Activated effector memory CD4-positive, alpha-beta T cell treated with anti-CD3 and anti-CD28 coated beads, Interleukin-2, amount 50 U/mL, for 16 hours (primary cell): Measurements from ENCODE around the gene NUTM2F.
"Not testable (repeated sequence)": the region's sequence is repeated elsewhere in the genome, so short reads cannot be mapped to it uniquely, and the experiment has no call there.

Source experiments
- DNase-seq: peaks from one replicate; pipeline ENCODE4 v3.0.0-alpha.2; 2020

NUTM2F gene

GRCh38 chr9:94315034-94315984, 13.1 kb downstream of the NUTM2F start:
- DNase-seq: not testable (repeated sequence)

DNA sequence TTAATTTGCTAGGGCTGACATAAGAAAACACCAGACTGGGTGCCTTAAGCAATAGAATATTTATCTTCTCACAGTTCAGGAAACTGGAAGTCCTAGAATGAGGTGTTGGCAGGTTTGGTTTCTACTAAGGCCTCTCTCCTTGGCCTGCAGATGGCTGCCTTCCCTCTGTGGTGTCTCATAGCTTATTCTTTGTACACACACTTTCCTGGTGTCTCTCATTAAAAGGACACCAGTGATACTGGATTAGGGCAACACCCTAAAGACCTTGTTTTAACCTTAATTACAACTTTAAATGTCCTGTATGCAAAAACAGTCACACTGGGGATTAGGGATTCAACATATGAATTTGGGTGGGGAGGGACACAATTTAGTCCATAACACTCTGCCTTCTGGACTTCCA, 25.1 kb downstream of the NUTM2F start:
- no peak for DNase-seq

- no peak for DNase-seq
These were observed 26.0 kb downstream of the NUTM2F start for GRCh38 chr9:94302426-94302825.

DNA sequence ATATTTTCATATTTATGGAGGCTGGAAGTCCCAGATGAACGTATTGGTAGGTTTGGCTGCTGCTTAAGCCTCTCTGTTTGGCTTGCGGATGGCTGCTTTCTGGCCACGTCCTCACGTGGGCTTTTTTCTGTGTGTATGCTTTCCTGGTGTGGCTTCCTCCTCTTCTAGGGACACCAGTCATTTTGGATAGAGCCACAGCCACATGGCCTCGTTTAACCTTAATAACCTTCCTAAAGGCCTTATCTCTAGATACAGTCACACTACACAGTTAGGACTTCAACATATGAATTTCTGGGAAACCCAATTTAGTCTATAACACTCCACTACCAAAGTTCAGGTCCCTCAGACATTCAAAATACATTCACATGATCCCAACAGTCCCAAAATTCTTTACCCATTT, 26.9 kb downstream of the NUTM2F start:
- DNase-seq: no peak

DNA sequence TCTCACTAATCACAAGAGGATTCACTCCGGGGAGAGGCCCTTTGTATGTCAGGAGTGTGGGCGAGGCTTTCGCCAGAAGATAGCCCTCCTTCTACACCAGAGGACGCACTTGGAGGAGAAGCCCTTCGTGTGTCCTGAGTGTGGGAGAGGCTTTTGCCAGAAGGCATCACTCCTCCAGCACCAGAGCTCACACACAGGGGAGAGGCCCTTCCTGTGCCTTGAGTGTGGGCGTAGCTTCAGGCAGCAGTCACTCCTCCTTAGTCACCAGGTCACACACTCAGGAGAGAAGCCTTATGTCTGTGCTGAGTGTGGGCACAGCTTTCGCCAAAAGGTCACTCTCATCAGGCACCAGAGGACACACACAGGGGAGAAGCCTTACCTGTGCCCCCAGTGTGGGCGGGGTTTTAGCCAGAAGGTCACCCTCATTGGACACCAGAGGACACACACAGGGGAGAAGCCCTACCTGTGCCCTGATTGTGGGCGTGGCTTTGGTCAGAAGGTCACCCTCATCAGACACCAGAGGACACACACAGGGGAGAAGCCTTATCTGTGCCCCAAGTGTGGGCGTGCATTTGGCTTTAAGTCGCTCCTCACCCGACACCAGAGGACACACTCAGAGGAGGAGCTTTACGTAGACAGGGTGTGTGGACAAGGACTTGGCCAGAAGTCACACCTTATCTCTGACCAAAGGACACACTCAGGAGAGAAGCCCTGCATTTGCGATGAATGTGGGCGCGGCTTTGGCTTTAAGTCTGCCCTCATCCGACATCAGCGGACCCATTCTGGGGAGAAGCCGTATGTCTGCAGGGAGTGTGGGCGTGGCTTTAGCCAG, 27.8 kb downstream of the NUTM2F start:
- no peak for DNase-seq

GRCh38 chr9:94298949-94299599, 29.4 kb downstream of the NUTM2F start:
- DNase-seq: no peak

- DNase-seq: no peak
These were observed 38.8 kb downstream of the NUTM2F start for GRCh38 chr9:94289691-94290090.

- no peak for DNase-seq
These were observed 40.4 kb downstream of the NUTM2F start for GRCh38 chr9:94287877-94288513.

GRCh38 chr9:94286116-94286515, 42.3 kb downstream of the NUTM2F start:
- no peak for DNase-seq

DNA sequence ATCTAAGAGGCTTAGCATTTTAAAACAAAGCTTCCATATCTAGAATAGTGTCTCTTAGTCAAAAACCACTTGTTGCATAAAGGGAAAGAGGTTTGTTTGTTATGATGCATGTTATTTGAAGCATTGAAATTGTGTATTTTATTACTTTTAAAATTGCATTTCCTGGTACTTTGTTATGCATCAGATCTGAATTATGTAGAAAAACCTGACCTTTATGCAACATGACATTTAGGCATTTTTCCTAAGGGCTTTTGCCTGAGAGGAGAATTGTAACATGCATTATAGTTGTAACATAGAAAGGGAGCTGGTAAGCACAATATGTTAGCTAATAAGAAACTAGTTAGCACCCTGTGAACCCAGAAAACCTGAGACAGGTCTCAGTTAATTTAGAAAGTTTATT, 47.3 kb downstream of the NUTM2F start:
- DNase-seq: no peak

DNA sequence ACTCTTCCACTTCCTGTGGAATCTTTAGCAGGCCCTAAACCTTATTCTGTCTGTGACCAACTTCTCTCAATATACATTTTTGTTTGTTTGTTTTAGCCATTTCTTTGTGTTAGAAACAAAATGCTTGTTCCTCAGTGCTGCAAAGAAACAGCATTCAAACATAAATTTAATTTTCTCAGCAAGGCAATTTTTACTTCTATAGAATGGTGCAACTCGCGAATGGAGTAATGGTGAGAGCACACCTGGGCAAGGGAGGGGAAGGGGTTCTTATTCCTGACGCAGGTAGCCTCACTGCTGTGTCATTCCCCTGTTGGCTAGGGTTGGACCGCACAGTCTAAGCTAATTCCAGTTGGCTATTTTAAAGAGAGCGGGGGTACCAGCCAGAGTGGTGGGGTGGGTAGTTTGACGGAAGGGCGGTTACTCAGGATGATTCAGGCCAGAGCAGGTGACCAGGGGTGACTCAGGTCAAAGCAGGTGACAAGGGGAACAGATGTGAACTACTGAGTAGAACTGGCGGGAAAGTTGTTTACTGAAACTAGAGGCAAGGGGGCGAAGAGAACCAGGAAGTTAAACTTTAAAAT, 47.9 kb downstream of the NUTM2F start:
- DNase-seq: no peak

- no peak for DNase-seq
These were observed 50.4 kb downstream of the NUTM2F start for GRCh38 chr9:94277885-94278536.

- not testable (repeated sequence) for DNase-seq
These were observed 51.4 kb downstream of the NUTM2F start for GRCh38 chr9:94277029-94277428.

DNA sequence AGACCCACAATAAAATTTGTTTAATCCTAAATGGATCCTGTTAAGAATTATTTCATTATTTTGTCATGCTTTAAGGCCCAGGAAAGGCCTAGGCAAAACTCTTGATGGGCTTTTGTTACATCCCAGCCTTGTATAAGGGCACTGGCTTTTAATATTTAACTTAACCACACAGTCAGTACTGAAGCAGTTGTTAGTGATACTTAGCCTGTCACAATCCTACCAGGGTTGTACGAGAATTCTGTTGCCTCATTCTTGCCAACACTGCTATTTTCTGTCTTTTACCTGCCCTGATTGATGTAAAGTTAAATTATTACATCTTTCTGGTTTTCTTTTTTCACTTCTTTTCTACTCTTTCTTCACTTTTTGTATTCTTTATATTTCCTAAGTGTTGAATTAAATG, 58.4 kb downstream of the NUTM2F start:
- DNase-seq: no peak

GRCh38 chr9:94269264-94269663, 59.2 kb downstream of the NUTM2F start:
- DNase-seq: no peak
